Ovary (tissue), 3 donors: ENCODE measurements around the gene GNAT3.

Experiments used
- CTCF ChIP-seq, 3 donors: fragments of 450-650 bp in 2 of 3; fragments of 200-600 bp in 1 of 3; IDR thresholded peaks; one replicate each; pipeline versions ENCODE4 v1.5.1 to v1.8.0; 2016 to 2022; ENCODE audit warnings: antibody characterized with exemption in 3 of 3, mild to moderate bottlenecking in 1 of 3
- POLR2A ChIP-seq: fragments of 450-650 bp; IDR thresholded peaks from one replicate; pipeline ENCODE4 v1.6.1; 2017; ENCODE audit warnings: antibody characterized with exemption, mild to moderate bottlenecking, moderate library complexity
- donor health status: DM: no; HTN: no; CAD: no.

- TF ChIP-seq CTCF (IDR thresholded peaks at IDR 0.05) (no peak), POLR2A (no peak)
These were observed 20.3 kb upstream of the GNAT3 start for GRCh38 chr7:80532153-80532552.
